ENCODE results near the gene NAE1.

The NAE1 gene

GRCh38 chr16:66849549-66849948 lies 18.8 kb upstream of the NAE1 start:
- no peak for DNase-seq

GRCh38 chr16:66849021-66849420 lies 18.2 kb upstream of the NAE1 start:
- no peak for DNase-seq

DNA sequence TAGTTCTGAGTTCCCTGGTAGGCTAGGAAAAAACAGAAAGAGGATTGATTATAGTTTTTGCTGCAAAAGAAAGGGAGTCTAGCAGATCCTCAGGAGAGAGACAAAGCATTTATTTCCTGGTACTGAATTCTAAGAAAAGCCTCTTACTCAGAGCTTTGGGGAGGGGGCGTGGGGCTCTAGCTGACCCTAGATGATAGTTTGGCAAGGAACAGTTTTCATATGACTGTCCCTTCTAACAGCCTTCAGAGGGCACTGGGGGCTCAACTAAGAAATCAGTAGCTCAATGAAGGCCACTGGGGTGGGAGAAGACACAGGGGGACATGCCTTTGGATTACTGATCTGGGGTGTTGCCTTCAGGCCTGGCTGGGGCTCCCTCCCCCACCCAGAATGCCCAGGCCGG lies 17.4 kb upstream of the NAE1 start:
- no peak for DNase-seq

DNA sequence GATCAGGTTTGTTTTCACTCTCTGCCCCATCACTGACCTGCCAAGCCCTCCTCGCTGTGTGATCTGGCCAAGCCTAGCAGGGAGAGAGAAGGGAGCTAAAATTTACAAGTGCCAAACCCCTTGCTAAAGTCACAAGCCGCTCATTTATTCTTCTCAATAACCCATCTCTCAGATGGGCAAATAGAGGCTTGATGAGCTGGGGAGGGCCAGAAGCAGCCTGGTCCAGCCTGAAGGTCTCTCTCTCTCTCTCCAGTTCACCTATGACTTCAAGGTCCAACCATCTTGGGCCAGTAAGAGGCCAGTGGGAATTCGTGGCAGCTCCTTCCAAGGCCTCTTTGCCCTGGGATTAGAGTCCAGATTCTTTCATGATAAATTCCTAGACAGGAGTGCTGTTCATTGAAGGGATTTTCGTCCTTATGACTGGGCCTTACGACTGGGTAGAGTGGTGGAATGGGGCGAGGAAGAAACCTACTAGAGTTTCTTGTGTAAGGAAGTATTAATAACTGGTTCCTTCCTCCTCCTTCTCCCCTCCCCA lies 16.8 kb upstream of the NAE1 start:
- DNase-seq = no peak

- no peak for DNase-seq
Observed at GRCh38 chr16:66846831-66847230, 16.1 kb upstream of the NAE1 start.

- no peak for DNase-seq
Observed at GRCh38 chr16:66846266-66846665, 15.5 kb upstream of the NAE1 start.

GRCh38 chr16:66845791-66846221 lies 15.0 kb upstream of the NAE1 start:
- DNase-seq = no peak

DNA sequence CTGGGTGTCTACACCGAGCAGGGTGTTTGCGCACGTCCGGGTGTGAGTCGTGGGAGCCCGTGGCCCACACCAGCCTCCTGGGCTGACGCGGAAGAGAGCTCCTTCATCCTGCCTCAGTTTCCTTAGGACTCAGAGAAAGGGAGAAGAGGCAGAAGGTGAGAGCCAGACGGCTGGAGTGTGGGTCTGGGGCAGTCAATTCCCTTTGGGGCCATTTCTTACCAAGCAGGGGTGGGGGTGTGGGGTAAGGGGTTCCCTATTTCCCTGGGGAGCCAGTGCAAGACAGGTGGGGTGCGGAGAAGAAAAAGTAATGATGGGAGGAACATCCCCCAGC lies 14.3 kb upstream of the NAE1 start:
- no peak for DNase-seq

- no peak for DNase-seq
Observed at GRCh38 chr16:66844342-66845079, 13.7 kb upstream of the NAE1 start, which contains the start of gene CA7. Gene CA7, plus strand, starts transcription at chr16:66844414. Its CDS starts 74 bp downstream, at chr16:66844488.

DNA sequence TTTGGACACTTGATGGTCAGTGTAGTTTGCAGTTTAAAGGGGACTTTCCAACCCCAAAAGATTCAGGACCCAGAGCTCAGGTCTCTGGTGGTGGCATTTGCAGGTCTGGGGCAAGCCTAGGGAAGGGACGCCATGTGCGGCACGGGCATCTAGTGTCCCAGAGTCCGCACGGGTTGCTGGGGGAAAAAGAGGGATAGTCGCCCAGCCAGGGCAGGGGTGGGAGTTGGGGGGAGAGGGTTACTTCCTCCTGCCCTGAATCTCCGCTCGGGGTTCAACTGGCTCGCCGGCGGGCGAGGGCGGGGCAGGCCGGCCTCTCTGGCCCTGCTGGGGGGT lies 13.2 kb upstream of the NAE1 start:
- DNase-seq = no peak

DNA sequence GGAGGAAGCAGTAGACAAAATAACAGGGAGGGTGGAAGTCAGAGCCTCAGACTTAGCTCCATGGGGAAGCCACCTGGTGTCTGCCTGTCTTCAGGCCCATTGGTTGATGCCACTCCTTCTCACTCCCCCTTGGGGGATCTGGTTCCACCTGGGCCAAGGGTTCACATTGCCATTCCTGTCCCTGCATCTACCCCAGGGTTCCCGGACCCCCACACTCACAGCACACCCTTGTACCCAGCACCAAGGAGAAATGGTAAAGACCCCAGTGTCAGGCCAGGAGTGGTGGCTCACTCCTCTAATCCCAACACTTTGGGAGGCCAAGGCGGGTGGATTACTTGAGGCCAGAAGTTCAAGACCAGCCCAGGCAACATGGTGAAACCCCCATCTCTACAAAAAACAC lies 12.4 kb upstream of the NAE1 start:
- DNase-seq = no peak

DNA sequence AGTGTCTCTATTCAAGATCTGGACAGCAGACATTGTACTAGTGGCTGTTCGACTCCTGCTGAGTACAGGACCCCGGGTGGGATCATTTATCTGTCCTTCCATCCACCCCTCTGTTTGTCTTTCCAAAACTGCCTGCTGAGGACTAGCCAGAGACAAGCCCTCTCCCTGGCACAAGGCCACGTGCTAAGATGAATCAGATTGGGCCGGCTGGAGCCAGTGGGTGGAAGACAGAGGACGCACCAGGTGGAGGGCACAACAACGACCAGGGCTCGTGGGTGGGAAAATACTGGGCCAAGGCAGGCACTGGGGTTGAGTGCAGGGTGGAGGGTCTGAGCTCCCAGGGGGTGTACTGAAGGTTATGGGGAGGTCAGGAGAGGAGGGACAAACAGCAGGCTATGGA lies 12.0 kb upstream of the NAE1 start:
- DNase-seq = no peak

- no peak for DNase-seq
Observed at GRCh38 chr16:66841366-66841765, 10.6 kb upstream of the NAE1 start.

DNA sequence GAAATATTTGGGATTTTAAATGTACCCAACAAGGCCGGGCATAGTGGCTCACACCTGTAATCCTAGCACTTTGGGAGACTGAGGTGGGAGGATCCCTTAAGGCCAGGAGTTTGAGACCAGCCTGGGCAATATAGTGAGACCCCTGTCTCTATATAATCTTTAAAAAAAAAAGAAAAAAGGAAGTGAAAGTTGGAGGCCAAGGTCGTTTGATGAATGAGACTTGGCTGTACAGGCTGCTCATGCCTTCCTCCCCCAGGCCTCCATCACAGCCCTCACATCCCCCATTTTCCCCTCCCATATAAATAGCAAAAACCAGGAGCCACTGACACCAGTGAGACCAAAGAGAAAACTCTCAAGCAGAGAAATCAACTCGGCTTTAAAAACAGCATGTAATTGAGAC lies 10.1 kb upstream of the NAE1 start:
- no peak for DNase-seq

- no peak for DNase-seq
Observed at GRCh38 chr16:66834746-66835145, 4.0 kb upstream of the NAE1 start.

DNA sequence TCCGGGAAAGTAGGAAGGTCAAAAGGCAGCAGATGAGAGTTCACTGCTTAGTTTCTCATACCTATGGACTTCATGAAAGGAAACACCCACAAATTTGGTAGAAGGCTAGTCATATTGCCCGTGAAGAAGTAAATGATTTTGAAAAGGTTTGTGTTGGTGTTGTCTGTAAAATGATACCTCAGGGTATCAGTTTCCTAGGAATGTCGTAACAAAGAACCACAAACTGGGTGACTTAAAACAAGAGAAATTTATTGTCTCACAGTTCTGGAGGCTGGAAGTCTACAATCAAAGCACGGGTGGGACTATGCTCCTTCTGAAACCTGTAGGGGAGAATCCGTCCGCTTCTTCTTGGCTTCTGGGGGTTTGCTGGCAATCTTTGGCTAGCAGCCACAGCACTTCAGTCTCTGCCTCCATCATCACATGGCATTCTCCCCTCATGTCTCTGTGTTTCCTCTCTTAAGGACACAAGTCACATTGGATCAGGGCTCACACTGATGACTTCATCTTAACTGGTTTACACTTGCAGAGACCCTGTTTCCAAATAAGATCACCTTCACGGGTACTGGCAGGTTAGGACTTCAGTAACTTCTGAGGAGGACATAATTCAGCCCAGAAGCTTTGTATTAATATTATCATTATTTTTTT lies 2.0 kb upstream of the NAE1 start:
- no peak for DNase-seq

DNA sequence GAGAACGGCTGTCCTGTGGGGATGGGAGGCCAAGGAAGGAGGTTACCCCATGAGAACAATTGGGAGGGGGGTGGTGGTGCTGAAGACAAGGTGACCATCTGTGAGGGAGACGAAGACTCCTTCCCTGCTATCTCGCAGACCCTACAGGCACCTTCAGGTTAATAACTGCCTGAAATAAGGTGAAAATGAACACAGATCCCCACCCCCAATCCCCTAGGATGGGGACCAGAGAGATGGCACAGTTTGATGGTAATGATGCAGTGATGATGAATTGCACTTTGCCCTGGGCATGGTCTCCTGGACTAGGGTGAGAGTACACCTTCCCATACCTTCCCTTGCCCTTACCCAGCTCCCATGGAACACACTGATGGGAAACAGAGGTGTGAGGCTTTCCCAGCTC lies 1.4 kb upstream of the NAE1 start:
- no peak for DNase-seq

DNA sequence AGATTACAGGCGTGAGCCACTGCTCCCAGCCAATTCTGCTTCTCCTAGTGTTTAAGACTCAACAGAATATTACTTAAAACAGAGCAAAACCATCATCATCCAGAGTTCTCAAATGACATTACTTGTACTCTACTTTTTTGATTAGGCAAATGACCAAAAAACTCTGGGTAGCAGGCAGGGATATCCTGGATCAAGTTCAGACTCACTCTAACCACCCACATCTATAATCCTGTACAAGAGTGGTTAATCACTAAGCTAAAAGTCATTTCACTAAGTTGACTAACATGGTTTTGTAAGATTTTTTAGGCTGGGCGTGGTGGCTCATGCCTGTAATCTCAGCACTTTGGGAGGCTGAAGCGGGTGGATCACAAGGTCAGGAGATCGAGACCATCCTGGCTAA lies 6.8 kb downstream of the NAE1 start:
- no peak for DNase-seq

- DNase-seq = no peak
Observed at GRCh38 chr16:66814734-66815133, 16.0 kb downstream of the NAE1 start.

DNA sequence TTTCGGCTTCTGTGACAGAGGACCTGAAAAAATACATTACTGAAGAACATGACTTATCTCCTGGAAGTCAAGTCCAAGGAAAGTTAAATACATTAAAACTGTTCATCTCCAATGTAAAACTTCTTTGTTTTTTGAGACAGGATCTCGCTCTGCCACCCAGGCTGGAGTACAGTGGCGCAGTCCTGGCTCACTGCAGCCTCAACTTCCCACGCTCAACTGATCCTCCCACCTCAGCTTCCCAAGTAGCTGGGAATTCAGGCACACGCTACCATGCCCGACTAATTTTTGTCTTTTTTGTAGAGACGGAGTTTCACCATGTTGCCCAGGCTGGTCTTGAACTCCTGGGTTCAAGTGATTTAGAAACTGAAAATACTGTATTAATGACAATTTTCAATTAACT lies 19.7 kb downstream of the NAE1 start:
- DNase-seq = no peak

DNA sequence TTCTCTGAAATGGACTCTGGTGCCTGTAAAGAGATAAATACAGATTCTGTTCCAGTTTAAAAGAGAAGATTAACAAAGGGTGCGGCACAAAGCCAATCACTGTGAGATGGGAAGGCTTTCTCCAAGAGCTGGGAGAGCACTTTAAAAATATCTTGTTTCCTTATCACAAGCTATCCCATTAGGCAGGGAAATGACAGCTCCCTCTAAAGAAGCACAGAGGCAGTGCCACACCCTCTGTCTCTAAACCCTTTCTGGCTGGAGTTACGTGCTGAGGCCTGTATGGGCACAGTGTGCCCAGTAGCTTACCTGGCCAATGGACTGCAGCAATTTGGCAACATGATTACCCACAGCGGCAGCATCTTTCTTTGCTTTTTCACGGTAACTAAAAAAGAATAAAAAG lies 20.4 kb downstream of the NAE1 start:
- DNase-seq = no peak

- no peak for DNase-seq
Observed at GRCh38 chr16:66809765-66810164, 21.0 kb downstream of the NAE1 start.

GRCh38 chr16:66802159-66802558 lies 28.6 kb downstream of the NAE1 start:
- no peak for DNase-seq

GRCh38 chr16:66801320-66802105 lies 29.3 kb downstream of the NAE1 start, which contains the start of gene TERB1:
Gene TERB1, minus strand, starts transcription at chr16:66801584. Its CDS starts 4,786 bp downstream, at chr16:66796798.
- DNase-seq = no peak
